NCI-H1694 treated with DMSO at 0.1 percent for 48 hours (cell line): ENCODE results near the gene CDK11B.
"Not testable (repeated sequence)": the region's sequence is repeated elsewhere in the genome, so short reads cannot be mapped to it uniquely, and the experiment has no call there.

ENCODE experiments used
- DNase-seq: peaks from one replicate; lab custom pipeline; 2025; lab: John Stamatoyannopoulos, UW

The CDK11B gene

DNA sequence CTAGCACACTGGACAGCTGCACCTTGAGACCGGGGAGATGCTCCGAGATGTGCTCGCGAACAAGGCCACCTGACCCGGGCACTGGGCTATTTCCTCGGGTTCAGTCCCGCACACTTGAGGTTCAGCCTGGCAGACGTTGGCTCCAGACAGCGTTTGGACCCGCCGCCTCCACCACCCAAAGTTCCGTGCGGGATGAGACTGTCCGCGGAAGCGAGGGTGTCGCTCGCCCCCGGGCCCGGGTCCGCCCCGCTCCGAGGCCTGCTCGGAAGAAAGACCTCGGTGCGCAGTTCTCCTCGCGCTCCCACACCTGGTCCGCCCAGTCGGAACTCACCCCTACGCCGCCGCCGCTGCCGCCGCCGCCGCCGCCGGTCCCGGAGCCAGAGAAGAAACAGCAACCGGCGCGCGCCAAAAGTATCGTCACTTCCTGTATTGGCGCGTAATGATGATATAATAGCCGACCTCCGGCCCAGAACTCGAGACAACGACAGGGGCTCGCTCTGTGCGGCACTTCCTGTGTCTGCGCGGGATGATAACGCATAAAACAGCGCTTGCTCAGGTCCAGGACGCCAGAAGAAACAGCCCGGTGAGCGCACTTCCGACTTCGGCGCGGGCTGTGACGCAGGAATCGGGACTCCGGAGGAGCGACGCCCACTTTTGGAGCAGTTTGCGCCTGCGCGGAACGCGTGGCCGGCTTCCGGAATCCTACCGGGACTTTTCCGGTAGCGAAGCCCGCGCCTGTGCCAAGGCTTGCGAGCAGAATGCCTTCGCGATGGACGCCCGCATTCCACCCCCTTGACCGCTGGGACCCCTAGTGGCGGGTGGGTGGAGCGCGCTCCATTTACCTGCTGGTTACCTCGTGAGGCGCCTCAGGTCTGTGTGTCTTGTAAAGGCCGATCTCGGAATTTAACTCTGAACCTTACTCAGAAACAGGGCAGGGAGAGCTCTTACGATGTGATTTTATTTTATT is at the start of gene CDK11B:
TSS of gene CDK11B (minus strand) at position 422 of the 967 bp plus-strand sequence. CDS start 1,519 bp downstream, outside the sequence.
- DNase-seq: peak; percentile 82

DNA sequence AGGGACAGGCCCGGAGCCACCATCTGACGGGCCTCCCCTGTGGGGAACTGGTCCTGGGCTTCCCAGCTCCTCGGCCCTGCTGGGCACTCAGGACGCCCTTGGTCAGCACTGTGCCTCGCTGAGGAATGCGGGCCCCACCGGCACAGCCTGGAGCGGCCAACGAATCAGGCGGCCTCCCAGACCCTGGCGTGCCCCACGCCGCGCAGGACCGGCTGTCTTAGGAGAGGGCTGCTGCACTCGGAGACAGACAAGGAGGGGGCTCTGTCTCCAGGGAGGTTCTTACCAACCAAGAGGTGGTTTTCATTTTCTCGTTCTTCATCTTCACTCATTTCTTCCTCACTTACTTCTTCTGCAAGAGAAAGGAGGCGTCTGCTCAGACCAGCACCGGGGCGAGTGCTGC is 49.1 kb upstream of the CDK11B start:
- not testable (repeated sequence) for DNase-seq

- not testable (repeated sequence) for DNase-seq
Observed at GRCh38 chr1:1707241-1707640, 48.4 kb upstream of the CDK11B start.

DNA sequence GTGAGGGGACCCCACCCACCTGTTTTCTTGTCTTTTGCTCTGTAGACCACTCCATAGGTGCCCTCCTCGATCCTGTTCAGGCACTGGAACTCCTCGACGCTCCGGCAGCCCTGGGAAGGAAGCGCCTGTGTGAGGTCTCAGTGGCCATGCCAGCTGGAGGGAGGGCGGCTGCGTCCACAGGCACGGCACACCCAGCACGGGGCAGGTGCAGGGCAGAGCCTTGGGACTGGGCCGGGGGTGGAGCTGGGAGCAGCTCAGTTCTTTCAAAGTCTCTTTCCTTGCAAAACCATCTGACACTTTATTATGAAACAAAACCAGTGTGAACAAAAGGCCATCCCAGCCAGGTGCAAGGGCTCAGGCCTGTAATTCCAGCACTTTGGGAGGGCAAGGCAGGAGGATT is 46.8 kb upstream of the CDK11B start:
- DNase-seq: not testable (repeated sequence)

- not testable (repeated sequence) for DNase-seq
Observed at GRCh38 chr1:1704284-1704957, 45.6 kb upstream of the CDK11B start.

DNA sequence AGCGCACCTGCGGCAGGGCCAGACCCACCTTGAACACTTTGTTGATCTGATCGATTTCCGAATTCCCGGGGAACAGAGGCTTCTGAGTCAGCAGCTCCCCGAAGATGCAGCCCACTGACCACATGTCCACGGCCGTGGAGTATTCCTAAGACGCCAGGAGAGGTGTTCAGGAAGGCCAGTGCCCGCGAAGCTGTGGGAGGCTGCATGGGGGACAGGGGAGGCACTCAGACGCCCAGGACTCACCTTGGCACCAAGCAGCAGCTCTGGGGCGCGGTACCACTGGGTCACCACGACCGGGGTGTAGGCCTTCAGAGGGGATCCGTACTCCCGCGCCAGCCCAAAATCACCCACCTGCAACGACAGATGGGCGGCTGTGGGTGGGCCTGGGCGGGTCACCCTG is 45.0 kb upstream of the CDK11B start:
- no peak for DNase-seq

GRCh38 chr1:1702506-1702905 is 43.7 kb upstream of the CDK11B start:
- DNase-seq: not testable (repeated sequence)

- DNase-seq: not testable (repeated sequence)
Observed at GRCh38 chr1:1700557-1700956, 41.8 kb upstream of the CDK11B start.

GRCh38 chr1:1700067-1700466 is 41.3 kb upstream of the CDK11B start:
- DNase-seq: not testable (repeated sequence)

GRCh38 chr1:1699061-1699460 is 40.3 kb upstream of the CDK11B start:
- DNase-seq: not testable (repeated sequence)

DNA sequence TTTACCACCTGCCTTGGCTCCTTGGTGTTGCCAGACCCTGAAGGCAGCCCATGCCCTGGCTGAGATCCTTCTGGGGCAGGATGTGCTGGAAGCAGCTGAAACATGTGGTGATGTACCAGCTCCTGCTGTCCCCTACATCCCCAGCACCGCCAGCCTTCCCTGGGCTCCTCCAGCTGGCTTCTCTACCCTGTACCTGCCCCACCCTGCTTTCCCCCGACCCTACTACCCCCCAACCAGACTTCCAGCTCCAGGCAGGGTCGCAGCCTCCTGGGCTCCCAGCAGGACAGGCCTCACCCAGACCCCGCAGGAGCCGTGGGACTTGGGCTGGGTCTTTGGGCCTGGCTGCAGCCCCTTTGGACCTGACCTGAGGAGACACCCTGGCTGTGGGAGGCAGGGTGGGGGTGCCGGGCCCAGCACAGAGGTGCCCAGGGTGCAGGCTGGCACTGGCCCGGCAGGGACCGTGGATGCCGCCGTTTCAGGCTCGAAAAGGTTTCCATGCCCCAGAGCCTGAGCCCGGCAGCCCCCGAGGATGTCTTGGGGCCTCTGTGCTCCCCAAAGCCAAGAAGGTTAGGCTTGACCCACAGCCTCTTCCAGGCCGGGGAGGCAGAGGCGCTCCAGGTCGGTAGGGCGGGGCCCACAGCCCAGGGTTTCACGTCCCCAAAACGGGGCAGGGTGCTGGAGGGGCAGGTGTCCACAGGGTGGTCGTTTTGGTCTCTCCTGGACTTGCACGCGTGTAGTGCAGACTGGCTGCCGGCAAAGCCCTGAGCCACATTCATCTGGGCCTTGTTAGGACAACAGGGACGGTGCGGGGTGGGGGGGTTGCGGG is 38.8 kb upstream of the CDK11B start:
- DNase-seq: not testable (repeated sequence)

DNA sequence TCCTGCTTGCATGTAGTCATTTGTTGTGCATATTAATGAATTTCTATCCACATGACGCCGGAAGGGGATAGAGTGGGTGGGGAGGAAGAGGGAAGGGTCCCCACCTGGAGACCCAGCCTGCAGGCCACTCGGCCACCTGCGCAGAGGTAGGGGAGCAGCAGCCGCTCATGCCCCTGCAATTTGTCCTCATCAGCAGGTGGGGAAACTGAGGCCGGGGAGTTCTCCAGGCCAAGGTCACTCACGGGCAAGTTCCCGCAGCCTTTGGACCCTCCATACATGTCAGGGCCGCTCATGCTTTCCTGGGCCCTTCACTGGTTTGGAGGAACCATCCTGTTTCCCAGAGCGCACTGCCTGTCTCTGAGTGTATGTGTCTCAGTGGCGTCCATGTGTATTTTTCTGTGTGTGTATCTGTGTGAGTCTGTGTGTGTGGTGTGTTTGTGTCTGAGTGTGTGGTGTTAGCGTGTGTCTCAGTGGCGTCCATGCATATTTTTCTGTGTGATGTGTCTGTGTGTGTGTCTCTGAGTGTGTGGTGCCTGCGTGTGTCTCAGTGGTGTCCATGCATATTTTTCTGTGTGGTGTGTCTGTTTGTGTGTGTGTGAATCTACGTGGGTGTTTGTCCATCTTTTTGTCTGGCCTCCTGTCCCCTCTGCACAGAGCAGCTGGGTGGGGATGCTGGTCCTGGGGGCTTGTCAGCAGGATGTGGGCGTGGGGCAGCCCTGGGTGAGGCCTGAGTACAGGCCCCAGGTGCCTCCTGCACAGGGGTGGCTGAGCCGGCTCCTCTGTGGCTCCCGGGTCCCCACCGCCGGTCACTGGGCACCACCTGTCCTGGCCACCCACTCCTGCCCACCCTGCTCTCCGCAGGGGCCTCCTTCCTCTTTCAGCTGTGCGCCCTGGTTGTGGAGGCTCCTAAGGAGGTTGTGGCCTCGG is 37.9 kb upstream of the CDK11B start:
- DNase-seq: not testable (repeated sequence)

DNA sequence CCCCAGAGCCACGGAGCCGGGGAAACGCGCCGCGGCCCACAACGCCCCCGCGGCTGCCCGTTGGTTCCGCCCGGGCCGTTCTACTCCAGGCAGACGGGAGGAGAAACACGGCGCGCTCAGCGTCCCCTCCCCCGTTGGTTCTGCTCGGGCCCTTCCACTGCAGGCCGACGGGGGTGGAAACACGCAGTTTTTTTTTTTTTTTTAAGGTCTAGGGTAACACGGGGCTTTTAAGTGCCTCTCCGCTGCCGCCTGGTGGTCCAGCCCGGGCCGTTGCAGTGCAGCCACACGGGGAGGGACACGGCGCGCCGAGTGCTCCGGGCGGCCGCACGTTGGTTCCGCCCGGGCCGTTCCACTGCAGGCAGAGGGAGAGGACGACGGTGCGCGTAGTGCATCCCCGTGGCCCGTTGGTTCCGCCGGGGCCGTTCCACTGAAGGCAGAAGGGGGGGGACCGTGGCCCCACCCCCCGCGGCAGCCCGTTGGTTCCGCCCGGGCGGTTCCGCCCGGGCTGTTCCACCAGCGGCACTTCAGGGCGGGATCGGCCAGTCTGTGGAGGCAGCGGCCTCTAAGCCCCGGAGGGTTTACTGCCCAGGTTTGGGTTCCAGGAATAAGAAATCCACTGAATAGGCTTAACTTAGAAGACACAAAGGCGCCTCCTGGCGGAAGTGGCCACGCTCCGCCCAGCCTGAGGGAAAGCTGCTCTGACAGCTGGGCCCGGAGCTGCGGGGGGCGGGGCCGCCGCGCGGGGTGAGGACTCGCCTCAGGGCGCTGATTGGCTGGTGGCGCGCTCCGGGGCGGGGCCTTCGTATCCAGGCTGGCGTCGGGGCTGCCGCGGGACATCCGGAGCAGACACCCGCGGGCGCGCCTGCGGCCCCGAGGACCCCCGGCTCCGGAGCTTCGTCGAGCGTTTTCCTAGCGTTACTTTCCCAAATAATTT is 34.2 kb upstream of the CDK11B start, which contains the start of gene SLC35E2B:
TSS of gene SLC35E2B (minus strand) at position 82 of the 934 bp plus-strand sequence. CDS start 16,096 bp downstream, outside the sequence.
- DNase-seq: peak; percentile 8

- DNase-seq: peak; percentile 3
Observed at GRCh38 chr1:1692324-1692713, 33.5 kb upstream of the CDK11B start.

GRCh38 chr1:1691443-1691842 is 32.6 kb upstream of the CDK11B start:
- not testable (repeated sequence) for DNase-seq

GRCh38 chr1:1689526-1689925 is 30.7 kb upstream of the CDK11B start:
- DNase-seq: not testable (repeated sequence)

DNA sequence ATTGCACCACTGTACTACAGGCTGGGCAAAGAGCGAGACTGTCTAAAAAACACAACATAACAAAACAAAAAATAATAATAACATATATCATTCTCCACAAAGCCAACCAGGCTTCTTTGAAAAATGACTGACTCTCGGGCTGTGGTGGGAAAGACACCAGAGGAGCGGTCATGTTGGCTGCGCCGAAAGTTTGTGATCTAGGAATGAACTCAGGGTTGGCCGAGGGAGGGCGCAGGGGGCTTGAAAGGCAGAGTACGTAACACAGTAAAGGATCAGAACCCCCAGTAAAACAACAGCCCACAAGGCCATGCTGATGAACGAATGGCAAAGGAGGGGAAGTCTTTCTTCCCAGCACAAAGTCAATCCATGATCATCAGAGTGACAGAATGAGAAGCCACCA is 29.0 kb upstream of the CDK11B start:
- no peak for DNase-seq

- DNase-seq: no peak
Observed at GRCh38 chr1:1684031-1684681, 25.4 kb upstream of the CDK11B start.
